OCI-LY3 (cell line): ENCODE measurements around the gene ZNF205.
"Not testable (repeated sequence)": the region's sequence is repeated elsewhere in the genome, so short reads cannot be mapped to it uniquely, and the experiment has no call there.

Source experiments
- H2AFZ ChIP-seq: fragments of 200-600, 300-600 bp; shearing (Covaris generic); 2 replicates; pipeline ENCODE4 v1.6.0; 2014; ENCODE audit warnings: antibody characterized with exemption, low read depth, low read length
- H3K27ac ChIP-seq: fragments of 200-600, 300-600 bp; sonication (generic); 2 replicates; pipeline ENCODE4 v1.5.1; 2014; ENCODE audit warnings: mild to moderate bottlenecking, low read length, moderate library complexity, mixed read lengths
- H3K27me3 ChIP-seq: fragments of 200-600, 300-600 bp; sonication (generic); 2 replicates; pipeline ENCODE4 v1.6.1; 2014; ENCODE audit warnings: low read depth, low read length, mixed read lengths
- H3K36me3 ChIP-seq: fragments of 200-600, 300-600 bp; sonication (generic); replicated peaks from 2 replicates; pipeline ENCODE3; 2014; ENCODE audit warnings: low read depth, low read length, mixed read lengths
- H3K4me1 ChIP-seq: fragments of 300-600, 200-600 bp; sonication (generic); 2 replicates; pipeline ENCODE4 v1.6.1; 2014; ENCODE audit warnings: low read length, mixed read lengths
- H3K4me2 ChIP-seq: fragments of 200-600, 300-600 bp; sonication (generic); 2 replicates; pipeline ENCODE4 v1.6.1; 2014; ENCODE audit warnings: low read length, mixed read lengths
- H3K4me3 ChIP-seq: fragments of 300-600, 200-600 bp; sonication (generic); 2 replicates; pipeline ENCODE4 v1.5.1; 2014; ENCODE audit warnings: antibody characterized with exemption, mild to moderate bottlenecking, low read length, moderate library complexity
- H3K79me2 ChIP-seq: fragments of 300-600, 200-600 bp; shearing (Covaris generic); 2 replicates; pipeline ENCODE4 v1.6.1; 2014; ENCODE audit warnings: mild to moderate bottlenecking, low read length, mixed read lengths
- H3K9ac ChIP-seq: fragments of 300-600, 200-600 bp; shearing (Covaris generic); 2 replicates; pipeline ENCODE4 v1.6.0; 2014; ENCODE audit warnings: mild to moderate bottlenecking, low read length, moderate library complexity
- H3K9me3 ChIP-seq: fragments of 200-600, 300-600 bp; shearing (Covaris generic); 2 replicates; pipeline ENCODE4 v1.6.1; 2014; ENCODE audit warnings: low read length, mixed read lengths; ENCODE audit not compliant: insufficient read depth
- H4K20me1 ChIP-seq: fragments of 200-600, 300-600 bp; sonication (generic); 2 replicates; pipeline ENCODE4 v1.6.1; 2016; ENCODE audit warnings: low read length, mixed read lengths; ENCODE audit not compliant: insufficient read depth
- CTCF ChIP-seq: fragments of 200-600, 300-600 bp; sonication (generic); IDR thresholded peaks from 2 replicates; pipeline ENCODE4 v1.5.1; 2014; ENCODE audit warnings: antibody characterized with exemption, low read length, low read depth
- EZH2phosphoT487 ChIP-seq: fragments of 200-600 bp; shearing (Covaris generic); IDR thresholded peaks from 2 replicates; pipeline ENCODE4 v1.6.1; 2018; ENCODE audit warnings: antibody characterized with exemption, mixed run types, low read depth

Gene ZNF205

GRCh38 chr16:3074860-3075522, 37.4 kb upstream of the ZNF205 start:
- Histone ChIP-seq H3K4me3 (no peak overlapping the region), H3K36me3 (no peaks in the 10 kb centered on the region), H4K20me1 (no peaks in the 10 kb centered on the region), H3K27me3 (peaks cover 6% of the 10 kb centered on the region; the same call in 1 of the 2 replicates), H3K27ac (no peak overlapping the region), H3K9me3 (no peaks in the 10 kb centered on the region), H3K79me2 (no peaks in the 10 kb centered on the region), H2AFZ (no peak overlapping the region), H3K4me1 (no peaks in the 10 kb centered on the region), H3K9ac (no peak overlapping the region), H3K4me2 (no peak overlapping the region)
- no peak for TF ChIP-seq CTCF
- TF ChIP-seq EZH2phosphoT487: no peak

- H3K9ac ChIP-seq: no peak overlapping the region
- H3K79me2 ChIP-seq: no peaks in the 10 kb centered on the region
- TF ChIP-seq CTCF (no peak), EZH2phosphoT487 (no peak)
- H3K4me3 ChIP-seq: no peak overlapping the region
- H3K4me1 ChIP-seq: no peaks in the 10 kb centered on the region
- H3K9me3 ChIP-seq: no peaks in the 10 kb centered on the region
- H2AFZ ChIP-seq: no peak overlapping the region
- H3K4me2 ChIP-seq: no peak overlapping the region
- H3K36me3 ChIP-seq: no peaks in the 10 kb centered on the region
- H3K27me3 ChIP-seq: peaks cover 6% of the 10 kb centered on the region; the same call in 1 of the 2 replicates
- no peak overlapping the region for H3K27ac ChIP-seq
- no peaks in the 10 kb centered on the region for H4K20me1 ChIP-seq
Observed at GRCh38 chr16:3075523-3075915, 36.9 kb upstream of the ZNF205 start.

GRCh38 chr16:3075946-3076345, 36.4 kb upstream of the ZNF205 start:
- not testable (repeated sequence) for H3K79me2 ChIP-seq, H3K4me1 ChIP-seq, H3K4me3 ChIP-seq, H2AFZ ChIP-seq, H3K36me3 ChIP-seq, H3K9me3 ChIP-seq, H3K27ac ChIP-seq, H3K27me3 ChIP-seq, H4K20me1 ChIP-seq, H3K4me2 ChIP-seq, H3K9ac ChIP-seq

- TF ChIP-seq CTCF: no peak
- TF ChIP-seq EZH2phosphoT487: no peak
- Histone ChIP-seq H3K27ac (no peak overlapping the region), H3K9me3 (no peaks in the 10 kb centered on the region), H3K36me3 (no peaks in the 10 kb centered on the region), H3K4me2 (no peak overlapping the region), H4K20me1 (no peaks in the 10 kb centered on the region), H3K79me2 (no peaks in the 10 kb centered on the region), H3K4me1 (no peaks in the 10 kb centered on the region), H3K4me3 (no peak overlapping the region), H3K9ac (no peak overlapping the region), H2AFZ (no peak overlapping the region), H3K27me3 (peaks cover 6% of the 10 kb centered on the region; the same call in 1 of the 2 replicates)
Observed at GRCh38 chr16:3076577-3076976, 35.8 kb upstream of the ZNF205 start.

- Histone ChIP-seq H3K4me1 (no peaks in the 10 kb centered on the region), H3K79me2 (no peaks in the 10 kb centered on the region), H3K4me2 (no peak overlapping the region), H3K4me3 (no peak overlapping the region), H3K27me3 (no peaks in the 10 kb centered on the region), H2AFZ (no peak overlapping the region), H4K20me1 (no peaks in the 10 kb centered on the region), H3K27ac (no peak overlapping the region), H3K9ac (no peak overlapping the region), H3K36me3 (no peaks in the 10 kb centered on the region), H3K9me3 (no peaks in the 10 kb centered on the region)
- TF ChIP-seq EZH2phosphoT487 (no peak), CTCF (no peak)
Observed at GRCh38 chr16:3080024-3080423, 32.4 kb upstream of the ZNF205 start.

GRCh38 chr16:3081957-3082356, 30.4 kb upstream of the ZNF205 start:
- H3K4me2 ChIP-seq, H2AFZ ChIP-seq, H4K20me1 ChIP-seq, H3K27me3 ChIP-seq, H3K27ac ChIP-seq, H3K4me1 ChIP-seq, H3K9ac ChIP-seq, H3K36me3 ChIP-seq, H3K9me3 ChIP-seq, H3K4me3 ChIP-seq, H3K79me2 ChIP-seq: not testable (repeated sequence)
